ENCODE data around the gene TRAF6.

TRAF6 gene

GRCh38 chr11:36463781-36464180 is 46.3 kb downstream of the TRAF6 start:
- no peak overlapping the region for H3K4me3 ChIP-seq
- H3K27ac ChIP-seq: no peak overlapping the region

GRCh38 chr11:36462321-36462720 is 47.8 kb downstream of the TRAF6 start:
- no peak overlapping the region for H3K27ac ChIP-seq
- H3K4me3 ChIP-seq: no peak overlapping the region

GRCh38 chr11:36460220-36460619 is 49.9 kb downstream of the TRAF6 start:
- no peak overlapping the region for H3K4me3 ChIP-seq

GRCh38 chr11:36459046-36459445 is 51.0 kb downstream of the TRAF6 start:
- Histone ChIP-seq H3K4me3 (no peak overlapping the region), H3K27ac (no peak overlapping the region)

More at GRCh38 chr11:36460220-36460619, 49.9 kb downstream of the TRAF6 start:
- H3K27ac ChIP-seq: no peak overlapping the region

GRCh38 chr11:36458129-36458915 is 51.8 kb downstream of the TRAF6 start:
- H3K27ac ChIP-seq: no peak overlapping the region
- H3K4me3 ChIP-seq: no peak overlapping the region

- peak overlapping the region in 20 of 21 experiments; percentile 35 to 84 (median 70) for H3K27ac ChIP-seq
- H3K4me3 ChIP-seq: no peak overlapping the region
Observed at GRCh38 chr11:36456156-36456555, 53.9 kb downstream of the TRAF6 start.

- Histone ChIP-seq H3K4me3 (no peak overlapping the region), H3K27ac (peak overlapping the region in 20 of 21 experiments; percentile 35 to 84 (median 70))
Observed at GRCh38 chr11:36455658-36456111, 54.4 kb downstream of the TRAF6 start.

- peak overlapping the region in 20 of 21 experiments; percentile 31 to 84 (median 68) for H3K27ac ChIP-seq
- H3K4me3 ChIP-seq: no peak overlapping the region
Observed at GRCh38 chr11:36454941-36455631, 55.0 kb downstream of the TRAF6 start.

GRCh38 chr11:36454551-36454940 is 55.5 kb downstream of the TRAF6 start:
- H3K27ac ChIP-seq: peak overlapping the region in 11 of 21 experiments; percentile 35 to 84 (median 76)
- H3K4me3 ChIP-seq: no peak overlapping the region

- H3K27ac ChIP-seq: peak overlapping the region in 3 of 21 experiments; percentile 47 to 62 (median 52)
- H3K4me3 ChIP-seq: no peak overlapping the region
Observed at GRCh38 chr11:36453678-36454077, 56.4 kb downstream of the TRAF6 start.

- H3K4me3 ChIP-seq: no peak overlapping the region
- H3K27ac ChIP-seq: peak overlapping the region in 7 of 21 experiments; percentile 0 to 62 (median 47)
Observed at GRCh38 chr11:36452961-36453360, 57.1 kb downstream of the TRAF6 start.

GRCh38 chr11:36452236-36452940 is 57.7 kb downstream of the TRAF6 start:
- peak overlapping the region in 8 of 21 experiments; percentile 0 to 62 (median 46) for H3K27ac ChIP-seq

GRCh38 chr11:36451681-36452080 is 58.4 kb downstream of the TRAF6 start:
- no peak overlapping the region for H3K4me3 ChIP-seq
- peak overlapping the region in 4 of 21 experiments; percentile 47 to 62 (median 54) for H3K27ac ChIP-seq

More at GRCh38 chr11:36452236-36452940, 57.7 kb downstream of the TRAF6 start:
- H3K4me3 ChIP-seq: no peak overlapping the region

- no peak overlapping the region for H3K4me3 ChIP-seq
- peak overlapping the region in 2 of 21 experiments; percentile 27 to 47 for H3K27ac ChIP-seq
Observed at GRCh38 chr11:36451045-36451444, 59.0 kb downstream of the TRAF6 start.

GRCh38 chr11:36450110-36450572 is 59.9 kb downstream of the TRAF6 start:
- Histone ChIP-seq H3K4me3 (no peak overlapping the region), H3K27ac (peak overlapping the region in 5 of 21 experiments; percentile 1 to 56 (median 47))

- no peak overlapping the region for H3K4me3 ChIP-seq
- peak overlapping the region in 4 of 21 experiments; percentile 1 to 56 (median 51) for H3K27ac ChIP-seq
Observed at GRCh38 chr11:36449561-36450096, 60.4 kb downstream of the TRAF6 start.

GRCh38 chr11:36447947-36448346 is 62.1 kb downstream of the TRAF6 start:
- no peak overlapping the region for H3K4me3 ChIP-seq
- no peak overlapping the region for H3K27ac ChIP-seq

- Histone ChIP-seq H3K27ac (no peak overlapping the region), H3K4me3 (no peak overlapping the region)
Observed at GRCh38 chr11:36447514-36447913, 62.6 kb downstream of the TRAF6 start.

GRCh38 chr11:36446135-36446534 is 63.9 kb downstream of the TRAF6 start:
- Histone ChIP-seq H3K27ac (no peak overlapping the region), H3K4me3 (no peak overlapping the region)

- no peak overlapping the region for H3K4me3 ChIP-seq
Observed at GRCh38 chr11:36443661-36444060, 66.4 kb downstream of the TRAF6 start.

More at GRCh38 chr11:36443661-36444060, 66.4 kb downstream of the TRAF6 start:
- H3K27ac ChIP-seq: no peak overlapping the region
